IPS-15b (cell line): ENCODE measurements around the gene SLAMF6.
"Not testable (repeated sequence)": the region's sequence is repeated elsewhere in the genome, so short reads cannot be mapped to it uniquely, and the experiment has no call there.

Experiments used
- H3K27me3 ChIP-seq: one replicate; pipeline ENCODE4 v1.6.1; 2013; ENCODE audit warnings: low read length; ENCODE audit not compliant: control insufficient read depth, insufficient read depth
- H3K36me3 ChIP-seq: one replicate; pipeline ENCODE4 v1.6.1; 2013; ENCODE audit warnings: low read length; ENCODE audit not compliant: control insufficient read depth, insufficient read depth
- H3K4me1 ChIP-seq: one replicate; pipeline ENCODE4 v1.6.1; 2013; ENCODE audit warnings: mild to moderate bottlenecking, low read length; ENCODE audit not compliant: control insufficient read depth, insufficient read depth
- H3K4me3 ChIP-seq: one replicate; pipeline ENCODE4 v1.5.1; 2013; ENCODE audit warnings: low read depth, low read length
- H3K9ac ChIP-seq: one replicate; pipeline ENCODE4 v1.6.1; 2013; ENCODE audit warnings: low read depth, mild to moderate bottlenecking, low read length
- H3K9me3 ChIP-seq: one replicate; pipeline ENCODE4 v1.6.1; 2013; ENCODE audit warnings: mild to moderate bottlenecking, low read length; ENCODE audit not compliant: control insufficient read depth, insufficient read depth

Gene SLAMF6

GRCh38 chr1:160498301-160499065 lies 24.6 kb downstream of the SLAMF6 start:
- not testable (repeated sequence) for H3K9me3 ChIP-seq

GRCh38 chr1:160496334-160496733 lies 26.7 kb downstream of the SLAMF6 start:
- no peak overlapping the region for H3K9ac ChIP-seq
- no peaks in the 10 kb centered on the region for H3K9me3 ChIP-seq
- no peaks in the 10 kb centered on the region for H3K27me3 ChIP-seq
- no peaks in the 10 kb centered on the region for H3K36me3 ChIP-seq
- no peak overlapping the region for H3K4me3 ChIP-seq
- H3K4me1 ChIP-seq = no peaks in the 10 kb centered on the region

More at GRCh38 chr1:160498301-160499065, 24.6 kb downstream of the SLAMF6 start:
- H3K4me3 ChIP-seq, H3K36me3 ChIP-seq, H3K9ac ChIP-seq, H3K27me3 ChIP-seq, H3K4me1 ChIP-seq: not testable (repeated sequence)

DNA sequence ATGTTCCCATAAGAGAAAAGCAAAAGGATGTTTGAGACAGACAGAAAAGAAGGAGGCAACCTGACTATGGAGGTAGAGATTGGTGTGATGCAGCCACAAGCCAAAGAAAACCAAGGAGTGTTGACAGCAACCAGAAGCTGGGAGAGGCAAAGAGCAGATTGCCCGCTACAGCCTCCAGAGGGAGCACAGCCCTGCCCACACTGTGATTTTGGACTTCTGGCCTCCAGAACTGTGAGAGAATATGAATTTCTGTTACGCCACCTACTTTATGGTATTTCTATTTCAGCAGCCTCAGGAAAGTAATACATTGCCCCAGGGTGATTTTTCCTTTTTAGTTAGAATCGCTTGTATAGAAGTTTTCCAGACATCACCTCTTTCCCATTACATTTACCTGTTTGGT lies 28.4 kb downstream of the SLAMF6 start:
- H3K4me1 ChIP-seq = no peaks in the 10 kb centered on the region
- H3K9ac ChIP-seq = no peak overlapping the region
- H3K9me3 ChIP-seq = no peaks in the 10 kb centered on the region
- H3K36me3 ChIP-seq = no peaks in the 10 kb centered on the region
- no peaks in the 10 kb centered on the region for H3K27me3 ChIP-seq
- H3K4me3 ChIP-seq = no peak overlapping the region

DNA sequence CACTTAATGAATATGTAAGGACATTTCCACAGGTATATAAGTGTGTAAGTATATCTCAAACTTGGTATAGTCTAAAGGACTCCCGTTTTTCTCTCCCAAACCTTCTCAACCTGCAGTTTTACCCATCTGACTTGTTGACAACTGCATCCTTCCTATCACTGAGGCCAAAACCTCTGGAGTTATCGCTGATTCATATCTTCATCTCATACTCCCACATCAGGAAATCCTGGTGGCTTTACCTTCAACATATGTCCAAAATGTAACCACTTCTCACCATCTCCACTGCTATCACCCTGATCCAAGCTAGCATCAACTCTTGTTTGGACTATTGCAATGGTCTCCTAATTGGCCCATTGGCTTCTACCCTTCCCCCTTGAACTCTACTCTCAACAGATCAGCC lies 30.4 kb downstream of the SLAMF6 start:
- H3K4me1 ChIP-seq = no peaks in the 10 kb centered on the region
- no peaks in the 10 kb centered on the region for H3K27me3 ChIP-seq
- H3K4me3 ChIP-seq = no peak overlapping the region
- no peak overlapping the region for H3K9ac ChIP-seq
- H3K36me3 ChIP-seq = no peaks in the 10 kb centered on the region
- no peaks in the 10 kb centered on the region for H3K9me3 ChIP-seq

DNA sequence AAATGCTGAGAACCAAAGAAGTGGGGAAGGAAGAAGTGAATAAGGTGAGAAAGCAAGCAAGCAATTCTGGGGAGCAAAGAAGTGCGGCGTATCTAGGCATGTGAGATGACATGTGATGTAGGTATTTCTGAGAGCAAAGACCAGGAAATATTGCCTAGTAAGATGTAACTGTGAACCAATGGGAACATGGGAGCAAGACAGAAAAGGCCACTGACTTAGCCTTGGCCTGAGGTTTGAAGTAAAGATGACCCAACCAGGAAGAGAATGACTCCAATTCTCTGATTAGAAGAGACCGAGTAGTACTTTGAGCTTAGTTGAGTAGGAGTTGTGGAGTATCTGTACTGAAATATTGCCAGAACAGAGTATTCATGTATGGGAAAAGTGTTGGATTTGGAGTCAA lies 31.1 kb downstream of the SLAMF6 start:
- Histone ChIP-seq H3K27me3 (no peaks in the 10 kb centered on the region), H3K9ac (no peak overlapping the region), H3K9me3 (no peaks in the 10 kb centered on the region), H3K4me1 (no peaks in the 10 kb centered on the region), H3K36me3 (no peaks in the 10 kb centered on the region), H3K4me3 (no peak overlapping the region)

GRCh38 chr1:160491017-160491416 lies 32.0 kb downstream of the SLAMF6 start:
- Histone ChIP-seq H3K36me3 (no peaks in the 10 kb centered on the region), H3K27me3 (no peaks in the 10 kb centered on the region), H3K9ac (no peak overlapping the region), H3K4me3 (no peak overlapping the region), H3K9me3 (no peaks in the 10 kb centered on the region), H3K4me1 (no peaks in the 10 kb centered on the region)

DNA sequence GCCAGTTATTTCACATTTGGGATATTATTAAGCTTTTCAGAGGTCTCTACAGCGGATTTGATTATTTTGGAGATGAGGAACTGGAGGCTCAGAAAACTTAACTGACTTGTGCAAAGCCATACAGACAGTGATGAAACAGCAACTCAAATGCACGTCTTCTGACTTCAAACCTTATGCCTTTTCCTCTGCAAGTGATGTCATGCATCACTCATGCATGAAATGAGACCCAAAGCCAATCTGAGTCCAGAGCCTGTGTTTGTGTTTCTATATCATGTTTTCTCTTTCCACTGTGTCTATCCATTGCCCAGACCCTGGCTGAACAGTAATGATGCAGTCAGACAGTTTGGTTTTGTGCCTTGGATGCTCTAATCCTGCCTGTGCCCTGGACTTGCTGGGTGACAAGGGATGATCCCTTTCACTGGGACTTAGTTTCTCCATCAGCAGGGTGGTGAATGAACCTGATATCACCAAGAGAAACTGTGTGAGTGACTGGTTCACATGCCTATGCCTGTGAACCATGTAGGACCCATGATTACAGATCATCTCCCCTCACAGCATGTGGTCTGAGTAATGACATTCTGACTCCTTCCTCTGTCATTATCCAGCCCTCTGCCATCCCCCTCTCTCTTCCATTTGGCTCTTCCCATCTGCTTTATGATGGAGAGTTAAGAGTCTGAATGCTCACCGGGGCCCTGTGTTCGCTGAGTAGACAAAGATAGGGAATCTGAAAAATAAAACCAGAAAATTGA lies 33.4 kb downstream of the SLAMF6 start:
- Histone ChIP-seq H3K36me3 (no peaks in the 10 kb centered on the region), H3K27me3 (no peaks in the 10 kb centered on the region), H3K9ac (no peak overlapping the region), H3K9me3 (no peaks in the 10 kb centered on the region), H3K4me3 (no peak overlapping the region), H3K4me1 (no peaks in the 10 kb centered on the region)

DNA sequence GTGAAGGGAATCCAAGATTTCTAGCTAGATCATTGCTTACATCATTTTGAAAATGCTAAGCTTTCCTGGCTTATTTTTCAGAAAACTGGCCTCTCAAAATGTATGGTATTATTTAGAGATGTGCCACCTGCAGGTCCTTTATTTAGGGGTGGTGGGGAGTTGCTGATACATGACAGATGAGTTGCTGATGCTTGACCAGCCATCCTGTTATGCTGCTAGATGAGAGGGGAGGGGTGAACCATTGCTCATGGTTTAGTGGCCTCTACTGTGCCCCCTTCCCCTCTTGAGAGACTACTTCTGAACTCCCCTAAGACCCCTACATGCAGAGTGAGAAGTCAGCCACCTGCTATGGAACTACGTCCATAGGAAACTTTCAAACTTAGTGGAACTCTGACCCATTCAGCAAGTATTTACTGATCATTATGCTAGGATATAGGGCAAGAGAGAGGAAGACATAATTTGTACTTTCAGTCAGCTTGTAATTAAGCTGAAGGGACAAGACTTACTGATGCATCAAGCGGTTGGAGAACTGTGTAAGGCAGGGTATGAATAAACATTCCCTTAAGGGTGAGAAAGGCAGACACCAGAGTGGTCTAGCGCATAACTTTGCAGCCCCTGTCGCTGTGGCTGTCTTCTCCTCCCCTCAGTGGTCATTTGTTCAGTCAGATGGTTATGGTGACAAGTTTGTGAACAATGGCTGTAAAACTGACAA lies 34.6 kb downstream of the SLAMF6 start:
- no peaks in the 10 kb centered on the region for H3K36me3 ChIP-seq
- H3K4me3 ChIP-seq = no peak overlapping the region
- H3K9me3 ChIP-seq = no peaks in the 10 kb centered on the region
- H3K9ac ChIP-seq = no peak overlapping the region
- H3K4me1 ChIP-seq = no peaks in the 10 kb centered on the region
- H3K27me3 ChIP-seq = no peaks in the 10 kb centered on the region

DNA sequence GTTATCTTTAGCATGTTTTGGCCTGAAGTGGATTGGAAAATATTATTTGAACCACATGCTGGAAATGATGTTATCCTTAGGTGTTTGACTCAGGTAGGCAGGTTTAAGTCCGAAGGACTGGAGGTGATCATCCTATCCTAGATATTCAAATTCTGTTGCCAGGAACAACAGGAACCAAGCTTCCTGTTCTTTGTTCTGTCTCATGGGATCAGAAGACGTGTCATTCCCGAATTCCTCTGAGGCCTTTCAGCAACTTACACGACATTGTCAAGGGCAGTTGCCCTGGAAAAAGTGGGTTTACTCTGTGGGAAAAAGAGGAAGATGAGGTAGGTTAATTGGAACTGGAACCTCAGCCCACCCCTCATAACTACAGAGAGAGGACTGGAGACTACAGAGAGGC lies 36.6 kb downstream of the SLAMF6 start:
- no peak overlapping the region for H3K4me3 ChIP-seq
- H3K27me3 ChIP-seq = no peaks in the 10 kb centered on the region
- H3K9me3 ChIP-seq = no peaks in the 10 kb centered on the region
- H3K4me1 ChIP-seq = no peaks in the 10 kb centered on the region
- no peak overlapping the region for H3K9ac ChIP-seq
- no peaks in the 10 kb centered on the region for H3K36me3 ChIP-seq

DNA sequence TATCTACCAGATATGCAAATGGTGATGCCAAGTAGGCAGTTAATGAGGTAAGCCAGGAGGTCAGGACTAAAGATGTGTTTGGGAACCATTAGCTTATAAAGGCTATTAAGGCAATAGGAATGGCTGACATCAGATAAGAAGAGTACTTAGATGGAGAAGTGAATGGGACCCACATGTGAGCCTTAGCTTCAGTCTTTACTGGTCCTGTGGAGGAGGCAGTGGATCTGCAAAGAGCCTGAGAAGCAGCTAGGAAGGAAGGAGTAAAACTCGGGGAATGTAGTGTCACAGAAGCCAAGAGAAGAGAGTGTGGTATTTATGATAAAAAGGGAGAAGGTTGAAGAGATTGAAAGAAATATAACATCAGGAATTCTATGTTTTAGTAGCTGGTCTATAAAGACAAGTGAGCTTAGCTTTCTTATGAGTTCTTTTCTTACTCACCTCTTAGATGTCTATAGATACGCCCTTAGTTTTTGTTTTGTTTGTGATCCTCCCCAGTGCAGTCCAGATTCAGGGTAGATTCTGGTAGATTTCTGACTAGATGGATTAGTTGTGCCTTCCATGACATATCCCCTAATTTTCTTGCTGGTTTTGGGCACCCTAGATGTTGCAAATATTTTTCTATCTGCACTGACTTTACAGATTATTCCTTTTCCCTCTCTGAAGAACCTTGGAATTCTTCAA lies 39.4 kb downstream of the SLAMF6 start:
- Histone ChIP-seq H3K36me3 (no peaks in the 10 kb centered on the region), H3K4me3 (no peak overlapping the region), H3K4me1 (no peaks in the 10 kb centered on the region), H3K9ac (no peak overlapping the region), H3K9me3 (peaks cover 3% of the 10 kb centered on the region), H3K27me3 (no peaks in the 10 kb centered on the region)

- Histone ChIP-seq H3K27me3 (no peaks in the 10 kb centered on the region), H3K4me3 (no peak overlapping the region), H3K36me3 (no peaks in the 10 kb centered on the region), H3K4me1 (no peaks in the 10 kb centered on the region), H3K9ac (no peak overlapping the region), H3K9me3 (peaks cover 3% of the 10 kb centered on the region)
Observed at GRCh38 chr1:160481979-160482596, 41.0 kb downstream of the SLAMF6 start.
